PFSK-1 (cell line): ENCODE results near the gene STUM.

Experiments used
- FOXP2 ChIP-seq: optimal IDR thresholded peaks from 2 replicates; pipeline ENCODE3; 2011; ENCODE audit warnings: borderline replicate concordance, control low read depth, inconsistent platforms; ENCODE audit not compliant: insufficient read depth; ENCODE audit errors: extremely low read length, extremely low read depth
- POLR2AphosphoS5 ChIP-seq: IDR thresholded peaks from 2 replicates; pipeline ENCODE4 v1.6.1; 2012; ENCODE audit warnings: low read depth, mild to moderate bottlenecking, control low read depth, low read length, moderate library complexity
- SIN3A ChIP-seq: IDR thresholded peaks from 2 replicates; pipeline ENCODE4 v1.6.1; 2012; ENCODE audit warnings: mild to moderate bottlenecking, low read length, moderate library complexity, borderline replicate concordance; ENCODE audit not compliant: insufficient read depth
- TAF1 ChIP-seq: IDR thresholded peaks from 2 replicates; pipeline ENCODE4 v1.6.1; 2012; ENCODE audit warnings: low read length, control low read depth, borderline replicate concordance; ENCODE audit not compliant: insufficient read depth
- TF ChIP-seq, protein P1 (sequence below), 2 experiments: IDR thresholded peaks; 2 replicates each; pipeline versions ENCODE4 v1.6.1 to v1.8.0; 2011 to 2012; ENCODE audit warnings: low read depth in 2 of 2, low read length in 2 of 2, control low read depth in 1 of 2, inconsistent platforms in 1 of 2, mild to moderate bottlenecking in 1 of 2, moderate library complexity in 1 of 2; ENCODE audit not compliant: insufficient read depth in 1 of 2

The STUM gene

GRCh38 chr1:226608699-226609505 is 60.3 kb downstream of the STUM start:
- TF ChIP-seq TAF1: no peak
- no peak for TF ChIP-seq POLR2AphosphoS5
- no peak for TF ChIP-seq SIN3A
- TF ChIP-seq, protein P1, sequence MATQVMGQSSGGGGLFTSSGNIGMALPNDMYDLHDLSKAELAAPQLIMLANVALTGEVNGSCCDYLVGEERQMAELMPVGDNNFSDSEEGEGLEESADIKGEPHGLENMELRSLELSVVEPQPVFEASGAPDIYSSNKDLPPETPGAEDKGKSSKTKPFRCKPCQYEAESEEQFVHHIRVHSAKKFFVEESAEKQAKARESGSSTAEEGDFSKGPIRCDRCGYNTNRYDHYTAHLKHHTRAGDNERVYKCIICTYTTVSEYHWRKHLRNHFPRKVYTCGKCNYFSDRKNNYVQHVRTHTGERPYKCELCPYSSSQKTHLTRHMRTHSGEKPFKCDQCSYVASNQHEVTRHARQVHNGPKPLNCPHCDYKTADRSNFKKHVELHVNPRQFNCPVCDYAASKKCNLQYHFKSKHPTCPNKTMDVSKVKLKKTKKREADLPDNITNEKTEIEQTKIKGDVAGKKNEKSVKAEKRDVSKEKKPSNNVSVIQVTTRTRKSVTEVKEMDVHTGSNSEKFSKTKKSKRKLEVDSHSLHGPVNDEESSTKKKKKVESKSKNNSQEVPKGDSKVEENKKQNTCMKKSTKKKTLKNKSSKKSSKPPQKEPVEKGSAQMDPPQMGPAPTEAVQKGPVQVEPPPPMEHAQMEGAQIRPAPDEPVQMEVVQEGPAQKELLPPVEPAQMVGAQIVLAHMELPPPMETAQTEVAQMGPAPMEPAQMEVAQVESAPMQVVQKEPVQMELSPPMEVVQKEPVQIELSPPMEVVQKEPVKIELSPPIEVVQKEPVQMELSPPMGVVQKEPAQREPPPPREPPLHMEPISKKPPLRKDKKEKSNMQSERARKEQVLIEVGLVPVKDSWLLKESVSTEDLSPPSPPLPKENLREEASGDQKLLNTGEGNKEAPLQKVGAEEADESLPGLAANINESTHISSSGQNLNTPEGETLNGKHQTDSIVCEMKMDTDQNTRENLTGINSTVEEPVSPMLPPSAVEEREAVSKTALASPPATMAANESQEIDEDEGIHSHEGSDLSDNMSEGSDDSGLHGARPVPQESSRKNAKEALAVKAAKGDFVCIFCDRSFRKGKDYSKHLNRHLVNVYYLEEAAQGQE (IDR thresholded peaks at IDR 0.05; ENCODE audit: insufficient read depth in 1 of 2, low read depth in 2 of 2, low read length in 2 of 2): no peak
- TF ChIP-seq FOXP2: no peak

GRCh38 chr1:226609836-226610455 is 61.4 kb downstream of the STUM start:
- TF ChIP-seq SIN3A (no peak), FOXP2 (no peak), POLR2AphosphoS5 (no peak), TAF1 (no peak)
- TF ChIP-seq, protein P1 (IDR thresholded peaks at IDR 0.05; ENCODE audit: insufficient read depth in 1 of 2, low read depth in 2 of 2, low read length in 2 of 2): no peak

DNA sequence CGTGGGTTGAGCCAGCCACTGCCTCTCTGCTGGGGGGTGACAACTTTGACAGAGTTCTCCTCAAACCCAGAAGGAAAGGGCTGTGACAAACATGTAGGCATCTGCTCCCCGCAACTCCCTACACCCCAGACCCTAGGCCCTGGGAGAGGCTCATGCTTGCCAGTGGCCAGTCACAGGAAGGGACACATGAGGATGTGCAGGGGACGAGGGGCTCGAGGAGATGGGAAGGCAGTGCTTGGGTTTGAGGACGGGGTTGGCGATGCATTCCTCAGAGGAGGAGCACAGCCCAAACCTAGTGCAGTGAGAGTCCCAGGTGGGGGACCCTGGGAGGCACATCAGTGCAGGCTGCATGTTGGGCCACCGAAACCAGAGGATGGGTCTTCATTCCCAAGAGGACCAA is 62.1 kb downstream of the STUM start:
- TF ChIP-seq POLR2AphosphoS5 (no peak), SIN3A (no peak), FOXP2 (no peak), TAF1 (no peak)
- TF ChIP-seq, protein P1 (IDR thresholded peaks at IDR 0.05; ENCODE audit: insufficient read depth in 1 of 2, low read depth in 2 of 2, low read length in 2 of 2): no peak

- TF ChIP-seq FOXP2: no peak
- TF ChIP-seq POLR2AphosphoS5: no peak
- no peak for TF ChIP-seq TAF1
- TF ChIP-seq, protein P1 (IDR thresholded peaks at IDR 0.05; ENCODE audit: insufficient read depth in 1 of 2, low read depth in 2 of 2, low read length in 2 of 2): no peak
- no peak for TF ChIP-seq SIN3A
Observed at GRCh38 chr1:226611301-226611700, 62.7 kb downstream of the STUM start.
